Esophagus (tissue), 2 donors: Measurements from ENCODE around the gene GSN. TPM values are rescaled to one million over a fixed set of nuclear protein-coding genes. Genes with fewer than 3 reads are reported as not detected.

Source experiments
- H3K27ac ChIP-seq, 2 donors: one replicate each; pipeline ENCODE4 v1.5.1; 2013; ENCODE audit warnings: low read depth in 2 of 2, mild to moderate bottlenecking in 2 of 2, inconsistent platforms in 1 of 2, low read length in 1 of 2, moderate library complexity in 1 of 2
- H3K27me3 ChIP-seq, 2 donors: one replicate each; pipeline ENCODE4 v1.6.1; 2013; ENCODE audit warnings: low read length in 2 of 2, control low read depth in 1 of 2, mild to moderate bottlenecking in 1 of 2; ENCODE audit not compliant: insufficient read depth in 2 of 2, control insufficient read depth in 1 of 2
- H3K36me3 ChIP-seq, 2 donors: one replicate each; pipeline ENCODE4 v1.6.1; 2013; ENCODE audit warnings: low read length in 1 of 2; ENCODE audit not compliant: control insufficient read depth in 2 of 2, insufficient read depth in 2 of 2
- H3K4me1 ChIP-seq, 2 donors: one replicate each; pipeline ENCODE4 v1.6.1; 2013; ENCODE audit warnings: low read length in 1 of 2; ENCODE audit not compliant: control insufficient read depth in 2 of 2, insufficient read depth in 2 of 2
- H3K4me3 ChIP-seq, 2 donors: one replicate each; pipeline ENCODE4 v1.5.1; 2013; ENCODE audit warnings: low read length in 2 of 2, mild to moderate bottlenecking in 2 of 2, low read depth in 1 of 2, moderate library complexity in 1 of 2
- H3K9me3 ChIP-seq, 2 donors: one replicate each; pipeline ENCODE4 v1.6.1; 2013; ENCODE audit warnings: mild to moderate bottlenecking in 2 of 2, low read depth in 1 of 2, low read length in 1 of 2, moderate library complexity in 1 of 2; ENCODE audit not compliant: control insufficient read depth in 2 of 2, insufficient read depth in 1 of 2
- WGBS, 2 donors: extraction: QIAGEN DNeasy Blood & Tissue Kit; methylation state at CpG; one replicate each; pipeline ENCODE4 v1.1.7; 2013; 5-methylcytosine and 5-hydroxymethylcytosine counted together
- polyA plus RNA-seq, 2 donors: library from polyadenylated mRNA; stranded (reverse); fragments of 200-250 nt; gene quantifications; one replicate each; pipeline ENCODE4 v1.2.3, GENCODE V29; 2013
- donor health status: healthy with polysubstance abuse.
- donor health status: Bipolar disorder and iron deficiency.

The GSN gene
- polyA plus RNA-seq, 2 donors, result 198 to 418 TPM

DNA sequence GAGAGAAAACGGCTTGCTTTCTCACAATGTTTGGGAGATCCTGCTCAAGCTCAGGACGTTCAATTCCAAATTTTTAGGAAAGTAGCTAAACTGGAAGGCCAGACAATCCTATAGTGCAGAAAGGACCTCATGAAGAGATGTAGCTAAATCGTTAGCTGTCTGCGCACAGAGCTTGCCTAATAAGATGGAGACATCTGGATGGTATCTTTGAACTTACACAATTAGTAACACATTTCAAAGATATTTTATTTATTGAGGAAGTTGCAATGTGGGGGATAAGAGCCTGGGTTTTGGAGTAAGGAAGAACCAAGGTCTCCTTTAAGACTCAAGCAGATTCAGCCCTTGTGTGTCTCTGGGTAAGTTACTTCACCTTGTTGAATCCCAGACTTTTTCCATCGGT lies 37.7 kb upstream of the GSN start:
- peaks cover 0 to 3% of the 10 kb centered on the region in 2 donors for H3K36me3 ChIP-seq
- H3K4me3 ChIP-seq, result no peak overlapping the region
- no peaks in the 10 kb centered on the region for H3K4me1 ChIP-seq
- WGBS, 2 donors, result 72 to 84% methylated on average over 5 of the region's 5 CpGs
- no peaks in the 10 kb centered on the region for H3K9me3 ChIP-seq
- no peak overlapping the region for H3K27ac ChIP-seq
- H3K27me3 ChIP-seq, result no peaks in the 10 kb centered on the region

DNA sequence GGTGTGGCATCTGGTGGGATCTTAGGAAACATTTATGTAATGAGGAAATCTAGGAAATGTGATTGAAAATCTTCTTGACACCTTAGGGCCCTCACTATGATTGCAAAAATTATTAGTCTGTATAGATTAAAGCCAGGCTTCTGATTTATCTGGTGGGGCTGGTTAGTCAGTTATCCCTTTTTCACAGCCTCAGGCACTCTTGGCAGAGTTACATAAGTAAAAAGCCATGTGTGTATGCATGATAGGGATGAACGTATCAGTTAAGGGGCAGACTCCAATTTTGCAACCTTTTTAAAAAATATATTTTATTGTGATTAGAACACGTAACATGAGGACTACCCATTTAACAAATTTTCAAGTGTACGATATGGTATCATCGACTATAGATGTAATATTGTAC lies 35.7 kb upstream of the GSN start:
- WGBS, 2 donors, result 92 to 95% methylated on average over 4 of the region's 4 CpGs
- H3K27ac ChIP-seq, result no peak overlapping the region
- H3K9me3 ChIP-seq, result no peaks in the 10 kb centered on the region
- H3K4me3 ChIP-seq, result no peak overlapping the region
- no peaks in the 10 kb centered on the region for H3K4me1 ChIP-seq
- peaks cover 0 to 3% of the 10 kb centered on the region in 2 donors for H3K36me3 ChIP-seq
- H3K27me3 ChIP-seq, result no peaks in the 10 kb centered on the region

GRCh38 chr9:121233906-121234831 lies 33.8 kb upstream of the GSN start:
- no peak overlapping the region for H3K4me3 ChIP-seq
- peaks cover 0 to 3% of the 10 kb centered on the region in 2 donors for H3K36me3 ChIP-seq
- no peak overlapping the region for H3K27ac ChIP-seq
- WGBS, 2 donors, result 80 to 85% methylated on average over 11 of the region's 11 CpGs
- no peaks in the 10 kb centered on the region for H3K4me1 ChIP-seq
- H3K9me3 ChIP-seq, result no peaks in the 10 kb centered on the region
- no peaks in the 10 kb centered on the region for H3K27me3 ChIP-seq

- H3K27ac ChIP-seq, result no peak overlapping the region
- no peaks in the 10 kb centered on the region for H3K27me3 ChIP-seq
- 87 to 90% methylated on average over 6 of the region's 6 CpGs for WGBS, 2 donors
- H3K36me3 ChIP-seq, result peaks cover 0 to 3% of the 10 kb centered on the region in 2 donors
- no peak overlapping the region for H3K4me3 ChIP-seq
- H3K4me1 ChIP-seq, result no peaks in the 10 kb centered on the region
- no peaks in the 10 kb centered on the region for H3K9me3 ChIP-seq
Measured at GRCh38 chr9:121234832-121235161, 33.2 kb upstream of the GSN start.

GRCh38 chr9:121235512-121235911 lies 32.5 kb upstream of the GSN start:
- Histone ChIP-seq H3K4me1 (no peaks in the 10 kb centered on the region), H3K36me3 (peaks cover 0 to 3% of the 10 kb centered on the region in 2 donors), H3K9me3 (no peaks in the 10 kb centered on the region), H3K27ac (no peak overlapping the region), H3K27me3 (no peaks in the 10 kb centered on the region), H3K4me3 (no peak overlapping the region)
- 84 to 95% methylated on average over 5 of the region's 5 CpGs for WGBS, 2 donors

DNA sequence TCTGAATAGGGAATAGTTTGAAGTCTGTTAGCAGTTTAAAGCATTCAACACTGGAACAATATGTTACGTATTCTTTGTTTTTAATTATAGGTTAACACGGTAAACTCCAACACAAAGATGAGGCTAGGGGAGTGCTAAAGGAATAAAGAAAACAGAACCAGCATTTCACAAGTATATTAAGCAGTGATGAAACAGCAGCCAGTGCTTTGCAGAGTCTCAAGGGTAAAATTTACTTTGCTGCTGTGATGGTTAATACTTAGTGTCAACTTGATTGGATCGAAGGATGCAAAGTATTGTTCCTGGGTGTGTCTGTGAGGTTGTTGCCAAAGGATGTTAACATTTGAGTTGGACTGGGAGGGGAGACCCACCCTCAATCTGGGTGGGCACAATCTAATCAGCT lies 30.0 kb upstream of the GSN start:
- 78 to 85% methylated on average over 3 of the region's 3 CpGs for WGBS, 2 donors
- Histone ChIP-seq H3K27me3 (no peaks in the 10 kb centered on the region), H3K36me3 (peaks cover 0 to 3% of the 10 kb centered on the region in 2 donors), H3K4me3 (no peak overlapping the region), H3K27ac (no peak overlapping the region), H3K4me1 (no peaks in the 10 kb centered on the region), H3K9me3 (no peaks in the 10 kb centered on the region)

DNA sequence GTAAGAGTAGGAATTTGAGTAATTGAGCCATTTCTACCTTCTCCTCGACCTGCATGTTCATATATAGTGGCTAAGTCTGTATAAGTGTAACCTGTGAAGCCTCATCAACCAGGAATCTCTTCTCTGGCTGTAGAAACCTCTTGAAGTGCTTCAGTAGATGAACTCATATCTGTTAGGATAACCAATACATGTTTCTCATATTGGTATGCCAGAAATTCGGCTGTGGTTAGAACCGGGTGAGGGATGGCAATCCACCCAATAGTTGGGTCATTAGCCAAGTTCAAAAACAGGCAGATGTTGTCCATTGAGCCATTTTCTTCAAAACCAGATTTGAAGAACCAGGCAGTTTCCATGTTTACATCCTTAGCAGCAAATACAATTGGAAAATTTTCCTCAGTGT lies 28.9 kb upstream of the GSN start:
- no peak overlapping the region for H3K4me3 ChIP-seq
- H3K27ac ChIP-seq, result no peak overlapping the region
- 95 to 96% methylated on average over 3 of the region's 3 CpGs for WGBS, 2 donors
- H3K27me3 ChIP-seq, result no peaks in the 10 kb centered on the region
- H3K36me3 ChIP-seq, result peaks cover 0 to 3% of the 10 kb centered on the region in 2 donors
- no peaks in the 10 kb centered on the region for H3K4me1 ChIP-seq
- no peaks in the 10 kb centered on the region for H3K9me3 ChIP-seq

GRCh38 chr9:121239851-121240250 lies 28.1 kb upstream of the GSN start:
- Histone ChIP-seq H3K27ac (no peak overlapping the region), H3K27me3 (no peaks in the 10 kb centered on the region), H3K36me3 (peaks cover 0 to 1% of the 10 kb centered on the region in 2 donors), H3K9me3 (no peaks in the 10 kb centered on the region), H3K4me3 (no peak overlapping the region), H3K4me1 (no peaks in the 10 kb centered on the region)
- WGBS, 2 donors, result 97% methylated on average over 5 of the region's 5 CpGs

DNA sequence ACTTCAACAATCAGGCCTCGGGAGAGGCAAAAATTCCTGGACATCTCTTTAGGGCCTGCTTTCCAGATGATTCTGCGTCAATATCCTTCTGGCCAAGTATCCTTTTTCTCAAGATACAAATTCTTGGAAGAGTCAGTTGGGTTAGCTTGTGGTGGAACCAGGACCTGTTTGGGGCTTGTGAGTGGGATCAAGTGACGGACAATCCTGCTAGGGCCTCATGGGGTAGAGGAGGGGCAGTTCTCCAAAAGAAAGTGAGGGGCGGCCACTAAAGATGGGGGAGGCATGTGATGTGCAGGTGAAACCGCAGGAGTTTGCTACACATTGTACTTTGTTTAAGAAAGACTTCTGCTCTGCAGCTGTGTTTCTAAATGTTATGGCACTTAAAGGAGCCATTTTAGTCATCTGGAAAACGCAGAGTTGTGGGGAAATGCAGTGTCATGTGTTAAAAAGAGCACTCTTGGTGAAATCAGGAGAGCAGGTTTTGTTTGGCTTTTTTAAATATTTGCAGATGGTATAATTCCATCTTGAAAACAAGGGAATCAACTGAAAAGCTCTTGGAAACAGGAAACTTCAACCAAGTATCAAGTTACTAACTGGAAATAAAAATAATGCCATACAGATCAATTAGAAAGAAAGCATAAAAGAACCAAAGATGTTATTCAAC lies 27.4 kb upstream of the GSN start:
- no peak overlapping the region for H3K4me3 ChIP-seq
- no peaks in the 10 kb centered on the region for H3K4me1 ChIP-seq
- no peak overlapping the region for H3K27ac ChIP-seq
- H3K27me3 ChIP-seq, result no peaks in the 10 kb centered on the region
- H3K9me3 ChIP-seq, result no peaks in the 10 kb centered on the region
- WGBS, 2 donors, result 83 to 84% methylated on average over 6 of the region's 6 CpGs
- H3K36me3 ChIP-seq, result no peaks in the 10 kb centered on the region
